ENCODE data around the gene PHACTR2. TPM values are rescaled to one million over a fixed set of nuclear protein-coding genes. Genes with fewer than 3 reads are reported as not detected.

The PHACTR2 gene
- total RNA-seq, 1 experiment from 2014 or later, result 39.8 TPM

- BruUV-seq (replicated peaks), result no TSS peak
- no peak overlapping the region for H3K4me3 ChIP-seq
- no peak overlapping the region for H2AFZ ChIP-seq
- H3K27ac ChIP-seq, result no peak overlapping the region
- no peaks in the 10 kb centered on the region for H3K9me2 ChIP-seq (ENCODE audit: insufficient read depth)
- DNase-seq, result no peak
- no peaks in the 10 kb centered on the region for H3K27me3 ChIP-seq (ENCODE audit: insufficient read depth, low read depth)
- POLR2A ChIA-PET (ENCODE audit: unreplicated experiment), result interaction anchor here (0.6 kb wide), 1 partner anchor 258 kb away, joined by 3 read pairs; no protein-coding TSS in a partner anchor
- no peaks in the 10 kb centered on the region for H3K9me3 ChIP-seq (ENCODE audit: insufficient read depth, low read depth)
- intact Hi-C loops (cut with micrococcal nuclease; ENCODE audit: unreplicated experiment), result no loop called here
- TF ChIP-seq EZH2 (IDR thresholded peaks at IDR 0.05; ENCODE audit: low read depth) (no peak), CTCF (conservative IDR thresholded peaks at IDR 0.05) (no peak)
- peaks cover 8% of the 10 kb centered on the region; the same call in 1 of the 2 replicates for H3F3A ChIP-seq (ENCODE audit: insufficient read depth, low read depth)
- CTCF ChIA-PET, result no interaction called here
- peaks cover 5% of the 10 kb centered on the region; the same call in 1 of the 2 replicates for H3K4me1 ChIP-seq (replicated peaks; ENCODE audit: insufficient read depth)
- H4K20me1 ChIP-seq (ENCODE audit: insufficient read depth), result no peaks in the 10 kb centered on the region
- no peaks in the 10 kb centered on the region for H3K36me3 ChIP-seq (ENCODE audit: low read depth)
- no peak overlapping the region for H3K4me2 ChIP-seq
- H3K79me2 ChIP-seq (ENCODE audit: low read depth), result peaks cover 9% of the 10 kb centered on the region; the same call in 1 of the 2 replicates
These were observed 73.1 kb downstream of the PHACTR2 start for GRCh38 chr6:143750877-143751276.

- no peak for TF ChIP-seq CTCF (conservative IDR thresholded peaks at IDR 0.05)
- TF ChIP-seq EZH2 (IDR thresholded peaks at IDR 0.05; ENCODE audit: low read depth), result no peak
- CTCF ChIA-PET, result no interaction called here
- Histone ChIP-seq H3F3A (ENCODE audit: insufficient read depth, low read depth) (no peaks in the 10 kb centered on the region), H3K36me3 (ENCODE audit: low read depth) (no peaks in the 10 kb centered on the region), H3K4me3 (no peak overlapping the region), H2AFZ (no peak overlapping the region), H4K20me1 (ENCODE audit: insufficient read depth) (no peaks in the 10 kb centered on the region), H3K27me3 (ENCODE audit: insufficient read depth, low read depth) (no peaks in the 10 kb centered on the region), H3K27ac (no peak overlapping the region), H3K79me2 (ENCODE audit: low read depth) (no peaks in the 10 kb centered on the region), H3K4me2 (no peak overlapping the region), H3K4me1 (replicated peaks; ENCODE audit: insufficient read depth) (no peaks in the 10 kb centered on the region), H3K9me2 (ENCODE audit: insufficient read depth) (no peaks in the 10 kb centered on the region), H3K9me3 (ENCODE audit: insufficient read depth, low read depth) (no peaks in the 10 kb centered on the region)
- intact Hi-C loops (cut with micrococcal nuclease; ENCODE audit: unreplicated experiment), result no loop called here
- no peak for DNase-seq
- BruUV-seq (replicated peaks), result no TSS peak
- POLR2A ChIA-PET (ENCODE audit: unreplicated experiment), result no interaction called here
These were observed 74.7 kb downstream of the PHACTR2 start for GRCh38 chr6:143752459-143752858.

GRCh38 chr6:143753678-143754077, 75.9 kb downstream of the PHACTR2 start:
- no peak overlapping the region for H3K4me2 ChIP-seq
- H3K36me3 ChIP-seq (ENCODE audit: low read depth), result no peaks in the 10 kb centered on the region
- CTCF ChIA-PET, result no interaction called here
- no peaks in the 10 kb centered on the region for H3K27me3 ChIP-seq (ENCODE audit: insufficient read depth, low read depth)
- DNase-seq, result no peak
- TF ChIP-seq EZH2 (IDR thresholded peaks at IDR 0.05; ENCODE audit: low read depth) (no peak), CTCF (conservative IDR thresholded peaks at IDR 0.05) (no peak)
- BruUV-seq (replicated peaks), result no TSS peak
- no peaks in the 10 kb centered on the region for H3K9me3 ChIP-seq (ENCODE audit: insufficient read depth, low read depth)
- no peaks in the 10 kb centered on the region for H3K4me1 ChIP-seq (replicated peaks; ENCODE audit: insufficient read depth)
- H3K27ac ChIP-seq, result no peak overlapping the region
- no peaks in the 10 kb centered on the region for H3K79me2 ChIP-seq (ENCODE audit: low read depth)
- no peaks in the 10 kb centered on the region for H3F3A ChIP-seq (ENCODE audit: insufficient read depth, low read depth)
- H3K4me3 ChIP-seq, result no peak overlapping the region
- no peaks in the 10 kb centered on the region for H4K20me1 ChIP-seq (ENCODE audit: insufficient read depth)
- POLR2A ChIA-PET (ENCODE audit: unreplicated experiment), result no interaction called here
- no peaks in the 10 kb centered on the region for H3K9me2 ChIP-seq (ENCODE audit: insufficient read depth)
- intact Hi-C loops (cut with micrococcal nuclease; ENCODE audit: unreplicated experiment), result no loop called here
- no peak overlapping the region for H2AFZ ChIP-seq
